GM12878 (cell line): ENCODE data around the gene HSPBAP1. TPM values are rescaled to one million over a fixed set of nuclear protein-coding genes. Genes with fewer than 3 reads are reported as not detected.

Experiments
- ATAC-seq: fragments of 200-7000 bp; cut with Tn5 transposase; 3 replicates; pipeline ENCODE4 v1.9.1; 2020; ENCODE audit warnings: mild to moderate bottlenecking, moderate library complexity
- BruUV-seq: library from RNA; stranded (reverse); fragments of 400-500 nt; replicated peaks from 2 replicates; lab custom pipeline; 2021; lab: Mats Ljungman, UMichigan
- CTCF ChIA-PET: fragments of 300-600 bp; sonication (Branson Sonifier 250); formaldehyde crosslinking; extraction: SDS; loops from one replicate; lab custom pipeline; 2021; ENCODE audit warnings: inconsistent platforms; lab: Yijun Ruan, JAX
- POLR2A ChIA-PET: fragments of 350-600 bp; formaldehyde crosslinking; extraction: SDS; loops from one replicate; lab custom pipeline; 2021; ENCODE audit warnings: inconsistent platforms; lab: Charles Lee
- RAD21 ChIA-PET: fragments of 300-600 bp; sonication (Branson Sonifier 250); formaldehyde crosslinking; loops from one replicate; lab custom pipeline; 2023; ENCODE audit warnings: antibody characterized with exemption; ENCODE audit not compliant: unreplicated experiment; lab: Charles Lee
- SMC1A ChIA-PET: fragments of 300-600 bp; sonication (Branson Sonifier 250); formaldehyde crosslinking; loops from one replicate; lab custom pipeline; 2023; ENCODE audit not compliant: unreplicated experiment, uncharacterized antibody; lab: Charles Lee
- DNase-seq: peaks from one replicate; pipeline ENCODE4 v3.0.0-alpha.2; 2011; ENCODE audit warnings: low read depth, low spot score
- FAIRE-seq: peaks from 3 replicates; lab custom pipeline; 2011; peaks lifted over from hg19 to GRCh38; lab: Jason Lieb, UNC
- H2AFZ ChIP-seq: 2 replicates; pipeline ENCODE4 v1.6.0; 2011; ENCODE audit warnings: low read depth, low read length, control low read depth; ENCODE audit not compliant: control insufficient read depth
- H3K27ac ChIP-seq: 2 replicates; pipeline ENCODE4 v1.5.1; 2011; ENCODE audit warnings: control low read depth; ENCODE audit not compliant: control insufficient read depth, insufficient read depth
- H3K27me3 ChIP-seq, 2 experiments: replicated peaks in 1 of 2; 2 replicates each; pipeline versions ENCODE4 v1.6.0 to v1.6.1; 2011; ENCODE audit warnings: low read length in 1 of 2; ENCODE audit not compliant: control insufficient read depth in 2 of 2, insufficient read depth in 2 of 2
- H3K36me3 ChIP-seq, 2 experiments: 2 replicates each; pipeline ENCODE4 v1.5.1; 2011; ENCODE audit warnings: low read length in 1 of 2; ENCODE audit not compliant: control insufficient read depth in 2 of 2, insufficient read depth in 2 of 2
- H3K4me1 ChIP-seq: 2 replicates; pipeline ENCODE4 v1.6.1; 2011; ENCODE audit warnings: mild to moderate bottlenecking, low read length, moderate library complexity, mixed read lengths; ENCODE audit not compliant: control insufficient read depth, insufficient read depth
- H3K4me2 ChIP-seq: 2 replicates; pipeline ENCODE4 v1.6.0; 2011; ENCODE audit warnings: control low read depth; ENCODE audit not compliant: control insufficient read depth, insufficient read depth
- H3K4me3 ChIP-seq: fragments of 200-600 bp; sonication (generic); 2 replicates; pipeline ENCODE4 v1.5.1; 2016
- H3K79me2 ChIP-seq: 2 replicates; pipeline ENCODE4 v1.6.0; 2011; ENCODE audit warnings: low read length; ENCODE audit not compliant: control insufficient read depth, insufficient read depth
- H3K9ac ChIP-seq: 2 replicates; pipeline ENCODE4 v1.8.0; 2011; ENCODE audit warnings: low read length, control low read depth, mixed read lengths; ENCODE audit not compliant: control insufficient read depth, insufficient read depth
- H3K9me3 ChIP-seq: replicated peaks from 3 replicates; pipeline ENCODE4 v1.5.1; 2011; ENCODE audit warnings: mild to moderate bottlenecking, low read length; ENCODE audit not compliant: control insufficient read depth, insufficient read depth
- H4K20me1 ChIP-seq: 2 replicates; pipeline ENCODE4 v1.6.0; 2011; ENCODE audit not compliant: control insufficient read depth, insufficient read depth
- ATF2 ChIP-seq: IDR thresholded peaks from 2 replicates; pipeline ENCODE4 v1.6.1; 2012; ENCODE audit warnings: low read length, inconsistent platforms
- RFX5 ChIP-seq: IDR thresholded peaks from 2 replicates; pipeline ENCODE4 v1.6.1; 2011; ENCODE audit warnings: low read depth, low read length, improper control_type of control experiment
- TCF3 ChIP-seq: IDR thresholded peaks from 2 replicates; pipeline ENCODE4 v1.6.1; 2012; ENCODE audit warnings: low read depth, mild to moderate bottlenecking, low read length, borderline replicate concordance; ENCODE audit not compliant: insufficient read depth
- WGBS: methylation state at CpG from one replicate; pipeline ENCODE4 v1.1.6; 2016; ENCODE audit warnings: low lambda C conversion rate; ENCODE audit not compliant: insufficient replicate concordance, insufficient coverage; ENCODE audit errors: missing lambda C conversion rate; 5-methylcytosine and 5-hydroxymethylcytosine counted together
- in situ Hi-C: fragments of 300-500 bp; cut with MboI; formaldehyde crosslinking; loops from 9 replicates; pipeline ENCODE4 v1.14.3; 2018; ENCODE audit warnings: mixed read lengths
- intact Hi-C: fragments of 100-400 bp; cut with micrococcal nuclease; formaldehyde crosslinking; loops from one replicate; pipeline ENCODE4 v1.14.2; 2022; ENCODE audit not compliant: unreplicated experiment
- polyA plus RNA-seq, 11 experiments: library from polyadenylated mRNA; depleted of rRNA in 4 of 11; unstranded in 6 of 11; stranded (reverse) in 5 of 11; fragments of >200 nt; fragmentation: Nextera tagmentation in 4 of 11; fragmentation: Illumina TruSeq in 1 of 11; extraction: Ambion mirVana in 4 of 11; extraction: Trizol in 1 of 11; gene quantifications; 1 replicate in 1 of 11; 2 replicates in 10 of 11; pipeline versions ENCODE4 v1.2.1 to v1.2.3, GENCODE V29; 2011 to 2016; ENCODE audit warnings: inconsistent platforms in 2 of 11, missing spikeins in 2 of 11, low read depth in 1 of 11
- total RNA-seq, 4 experiments: library from RNA; depleted of rRNA in 3 of 4; stranded (reverse); fragments of >200 nt in 3 of 4; fragmentation: Illumina TruSeq in 1 of 4; extraction: Trizol in 1 of 4; gene quantifications; 2 replicates each; pipeline versions ENCODE4 v1.2.1 to v1.2.3, GENCODE V29; 2013 to 2021
- TF ChIP-seq, protein P1 (sequence below): fragments of 450-650 bp; IDR thresholded peaks from 2 replicates; pipeline ENCODE4 v1.6.1; 2017; ENCODE audit warnings: borderline replicate concordance
- TF ChIP-seq, protein P2 (sequence below): fragments of 450-650 bp; IDR thresholded peaks from 2 replicates; pipeline ENCODE4 v1.6.1; 2018; ENCODE audit warnings: mild to moderate bottlenecking, low read depth, moderate library complexity; ENCODE audit not compliant: partially characterized antibody
- TF ChIP-seq, protein P3 (sequence below): IDR thresholded peaks from 2 replicates; pipeline ENCODE4 v1.6.1; 2011; ENCODE audit warnings: borderline replicate concordance, low read depth, mild to moderate bottlenecking, moderate library complexity, low read length; ENCODE audit not compliant: insufficient read depth, poor library complexity, severe bottlenecking

The HSPBAP1 gene
- total and polyA plus RNA-seq, 10 of the 15 experiments (the other 5 are each of a cell fraction or from before 2014, with no cell fraction given), result 3.2 to 10.3 (median 7.9) TPM

DNA sequence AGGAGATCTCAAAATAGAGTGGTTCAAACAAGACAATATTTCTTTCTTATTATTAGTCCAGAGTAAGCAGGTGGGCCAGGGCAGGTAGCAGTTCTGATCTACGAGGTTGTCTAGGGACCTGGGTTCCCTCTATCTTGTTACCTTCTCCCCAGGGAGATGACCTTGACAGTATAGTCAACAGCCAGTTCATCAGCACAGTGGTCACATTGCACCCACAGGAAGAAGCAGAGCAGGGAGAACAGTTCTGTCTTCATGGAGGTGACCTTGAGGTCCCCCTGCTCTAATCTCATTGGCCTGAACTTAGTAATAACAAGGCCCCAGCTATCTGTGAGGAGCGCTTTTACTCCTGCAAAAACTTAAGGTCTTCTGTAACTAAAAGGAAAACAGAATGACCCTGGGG, 23.0 kb upstream of the HSPBAP1 start:
- WGBS, result 55% methylated on average over 2 of the region's 2 CpGs

More for the DNA sequence above, 23.0 kb upstream of the HSPBAP1 start:
- H3K9me3 ChIP-seq, result no peaks in the 10 kb centered on the region; the same call in 2 of the 3 replicates
- no peaks in the 10 kb centered on the region for H4K20me1 ChIP-seq
- no peaks in the 10 kb centered on the region for H3K4me1 ChIP-seq
- DNase-seq, result no peak
- ChIA-PET SMC1A (interaction anchor here (1.1 kb wide), 1 partner anchor 12 kb away, joined by 3 read pairs; no protein-coding TSS in a partner anchor), RAD21 (no interaction called here), POLR2A (no interaction called here), CTCF (no interaction called here)
- no peak overlapping the region for H3K4me2 ChIP-seq
- no peak for ATAC-seq
- no peaks in the 10 kb centered on the region for H3K36me3 ChIP-seq
- H3K79me2 ChIP-seq, result no peaks in the 10 kb centered on the region
- intact Hi-C loops, result no loop called here
- no peak overlapping the region for H2AFZ ChIP-seq
- BruUV-seq, result no TSS peak
- TF ChIP-seq TCF3, result no peak
- no peak for TF ChIP-seq ATF2
- TF ChIP-seq, protein P1, sequence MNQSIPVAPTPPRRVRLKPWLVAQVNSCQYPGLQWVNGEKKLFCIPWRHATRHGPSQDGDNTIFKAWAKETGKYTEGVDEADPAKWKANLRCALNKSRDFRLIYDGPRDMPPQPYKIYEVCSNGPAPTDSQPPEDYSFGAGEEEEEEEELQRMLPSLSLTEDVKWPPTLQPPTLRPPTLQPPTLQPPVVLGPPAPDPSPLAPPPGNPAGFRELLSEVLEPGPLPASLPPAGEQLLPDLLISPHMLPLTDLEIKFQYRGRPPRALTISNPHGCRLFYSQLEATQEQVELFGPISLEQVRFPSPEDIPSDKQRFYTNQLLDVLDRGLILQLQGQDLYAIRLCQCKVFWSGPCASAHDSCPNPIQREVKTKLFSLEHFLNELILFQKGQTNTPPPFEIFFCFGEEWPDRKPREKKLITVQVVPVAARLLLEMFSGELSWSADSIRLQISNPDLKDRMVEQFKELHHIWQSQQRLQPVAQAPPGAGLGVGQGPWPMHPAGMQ, result no peak
- TF ChIP-seq, protein P2, sequence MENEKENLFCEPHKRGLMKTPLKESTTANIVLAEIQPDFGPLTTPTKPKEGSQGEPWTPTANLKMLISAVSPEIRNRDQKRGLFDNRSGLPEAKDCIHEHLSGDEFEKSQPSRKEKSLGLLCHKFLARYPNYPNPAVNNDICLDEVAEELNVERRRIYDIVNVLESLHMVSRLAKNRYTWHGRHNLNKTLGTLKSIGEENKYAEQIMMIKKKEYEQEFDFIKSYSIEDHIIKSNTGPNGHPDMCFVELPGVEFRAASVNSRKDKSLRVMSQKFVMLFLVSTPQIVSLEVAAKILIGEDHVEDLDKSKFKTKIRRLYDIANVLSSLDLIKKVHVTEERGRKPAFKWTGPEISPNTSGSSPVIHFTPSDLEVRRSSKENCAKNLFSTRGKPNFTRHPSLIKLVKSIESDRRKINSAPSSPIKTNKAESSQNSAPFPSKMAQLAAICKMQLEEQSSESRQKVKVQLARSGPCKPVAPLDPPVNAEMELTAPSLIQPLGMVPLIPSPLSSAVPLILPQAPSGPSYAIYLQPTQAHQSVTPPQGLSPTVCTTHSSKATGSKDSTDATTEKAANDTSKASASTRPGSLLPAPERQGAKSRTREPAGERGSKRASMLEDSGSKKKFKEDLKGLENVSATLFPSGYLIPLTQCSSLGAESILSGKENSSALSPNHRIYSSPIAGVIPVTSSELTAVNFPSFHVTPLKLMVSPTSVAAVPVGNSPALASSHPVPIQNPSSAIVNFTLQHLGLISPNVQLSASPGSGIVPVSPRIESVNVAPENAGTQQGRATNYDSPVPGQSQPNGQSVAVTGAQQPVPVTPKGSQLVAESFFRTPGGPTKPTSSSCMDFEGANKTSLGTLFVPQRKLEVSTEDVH, result no peak
- TF ChIP-seq, protein P3, sequence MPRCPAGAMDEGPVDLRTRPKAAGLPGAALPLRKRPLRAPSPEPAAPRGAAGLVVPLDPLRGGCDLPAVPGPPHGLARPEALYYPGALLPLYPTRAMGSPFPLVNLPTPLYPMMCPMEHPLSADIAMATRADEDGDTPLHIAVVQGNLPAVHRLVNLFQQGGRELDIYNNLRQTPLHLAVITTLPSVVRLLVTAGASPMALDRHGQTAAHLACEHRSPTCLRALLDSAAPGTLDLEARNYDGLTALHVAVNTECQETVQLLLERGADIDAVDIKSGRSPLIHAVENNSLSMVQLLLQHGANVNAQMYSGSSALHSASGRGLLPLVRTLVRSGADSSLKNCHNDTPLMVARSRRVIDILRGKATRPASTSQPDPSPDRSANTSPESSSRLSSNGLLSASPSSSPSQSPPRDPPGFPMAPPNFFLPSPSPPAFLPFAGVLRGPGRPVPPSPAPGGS, result no peak
- TF ChIP-seq RFX5, result no peak
- H3K27me3 ChIP-seq, result no peaks in the 10 kb centered on the region
- no peak overlapping the region for H3K9ac ChIP-seq
- in situ Hi-C loops, result no loop called here
- H3K27ac ChIP-seq, result no peak overlapping the region
- FAIRE-seq, result no peak
- no peak overlapping the region for H3K4me3 ChIP-seq
